Skin epidermis (tissue), 12 donors: ENCODE measurements around the gene MOAP1.
"Not testable (repeated sequence)": the region's sequence is repeated elsewhere in the genome, so short reads cannot be mapped to it uniquely, and the experiment has no call there.

Experiments
- H3K27ac ChIP-seq, 21 experiments: fragments of 200-600 bp; sonication (generic) in 11 of 21; one replicate each; pipeline ENCODE4 v1.5.0; 2020; ENCODE audit warnings: mild to moderate bottlenecking in 3 of 21, inconsistent platforms in 2 of 21, moderate library complexity in 2 of 21
- H3K4me3 ChIP-seq, 7 experiments: fragments of 200-600 bp; sonication (generic) in 2 of 7; one replicate each; pipeline ENCODE4 v1.5.0; 2020; ENCODE audit warnings: inconsistent platforms in 2 of 7, mild to moderate bottlenecking in 2 of 7, moderate library complexity in 1 of 7

The MOAP1 gene

DNA sequence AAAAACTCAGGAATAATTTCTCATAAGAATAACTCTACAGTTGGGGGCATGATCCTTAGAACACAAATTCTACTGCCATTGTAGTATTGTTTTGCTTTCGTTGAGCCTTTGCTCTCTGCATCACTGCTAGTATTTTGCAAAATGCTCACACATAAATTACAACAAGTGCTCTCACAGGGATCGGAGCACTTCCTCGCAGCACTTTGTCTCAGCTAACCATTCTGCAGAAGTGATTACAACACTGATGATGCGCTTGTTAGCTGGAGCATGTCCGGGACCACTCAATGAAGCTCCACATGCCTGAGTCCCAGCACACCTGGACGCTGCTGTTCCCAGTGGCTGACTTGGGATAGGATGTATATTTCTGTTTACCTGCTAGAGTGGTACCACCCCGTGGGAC, 31.6 kb downstream of the MOAP1 start:
- no peak overlapping the region for H3K4me3 ChIP-seq
- H3K27ac ChIP-seq, result no peak overlapping the region

DNA sequence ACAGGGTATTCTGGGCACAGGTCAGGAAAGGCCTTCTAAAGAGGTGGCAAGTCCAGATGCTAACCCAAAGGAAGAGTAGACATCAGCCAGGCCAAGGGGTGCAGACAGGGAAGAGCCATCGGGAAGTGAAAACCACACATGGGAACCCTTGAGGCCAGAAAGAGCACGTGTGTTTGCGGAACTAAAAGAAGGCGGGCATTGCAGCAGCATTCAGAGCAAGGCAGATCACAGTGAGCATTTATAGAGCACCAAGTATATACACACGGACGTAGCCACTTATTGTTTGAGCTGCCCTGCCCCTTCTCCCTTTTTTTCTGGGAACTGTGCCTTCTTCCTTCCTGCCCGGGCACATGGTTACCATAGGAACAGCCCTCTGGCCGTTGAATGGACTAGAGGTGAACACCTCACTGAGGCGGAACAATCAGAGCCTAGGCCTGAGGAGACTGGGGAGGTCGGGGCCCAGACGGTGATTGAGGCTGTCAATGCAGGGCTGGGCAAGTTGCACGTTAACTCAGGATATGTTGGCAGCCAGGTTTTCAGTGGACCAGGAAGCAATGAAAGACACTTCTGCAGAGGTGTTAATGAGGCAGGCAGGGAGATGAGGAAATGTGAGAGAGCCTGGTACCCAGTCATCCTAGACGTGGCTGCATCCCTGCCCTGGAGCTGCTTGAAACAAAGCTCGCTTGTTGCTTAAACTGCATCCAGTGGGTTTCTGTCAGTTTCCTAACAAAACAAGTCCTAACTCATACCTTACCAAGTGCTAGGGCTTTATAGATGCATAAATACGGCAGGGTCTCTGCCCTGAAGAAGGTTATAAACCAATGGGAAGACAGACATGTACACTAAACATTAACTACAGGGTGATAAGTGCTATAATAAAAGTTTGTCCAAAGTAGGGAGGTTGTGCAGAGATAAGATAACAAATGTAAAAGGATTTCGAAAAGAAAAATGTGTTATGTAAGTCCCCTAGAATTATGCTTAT, 34.2 kb downstream of the MOAP1 start:
- Histone ChIP-seq H3K4me3 (peak overlapping the region in 1 of 7 experiments; percentile 8), H3K27ac (peak overlapping the region in 9 of 21 experiments; percentile 4 to 79 (median 49))

DNA sequence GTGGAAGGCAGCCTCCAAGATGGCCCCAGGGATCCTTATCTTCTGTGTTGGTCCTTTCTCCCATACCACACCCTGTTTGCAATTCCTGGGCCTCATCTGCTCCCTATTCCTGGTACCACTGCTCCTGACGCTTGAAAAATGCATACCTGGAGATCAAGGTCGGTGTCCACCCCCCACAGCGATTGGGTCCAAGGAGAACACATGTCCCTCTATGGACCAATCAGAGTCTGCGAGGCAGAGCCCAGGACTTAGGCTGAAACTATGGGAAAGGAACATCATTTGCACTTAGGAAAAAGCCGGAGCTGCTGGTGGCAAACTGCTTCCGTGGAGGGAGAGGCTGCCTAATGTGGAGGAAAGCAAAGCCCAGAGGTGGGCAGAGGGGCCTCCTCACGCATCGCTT, 35.7 kb downstream of the MOAP1 start:
- Histone ChIP-seq H3K4me3 (no peak overlapping the region), H3K27ac (no peak overlapping the region)

DNA sequence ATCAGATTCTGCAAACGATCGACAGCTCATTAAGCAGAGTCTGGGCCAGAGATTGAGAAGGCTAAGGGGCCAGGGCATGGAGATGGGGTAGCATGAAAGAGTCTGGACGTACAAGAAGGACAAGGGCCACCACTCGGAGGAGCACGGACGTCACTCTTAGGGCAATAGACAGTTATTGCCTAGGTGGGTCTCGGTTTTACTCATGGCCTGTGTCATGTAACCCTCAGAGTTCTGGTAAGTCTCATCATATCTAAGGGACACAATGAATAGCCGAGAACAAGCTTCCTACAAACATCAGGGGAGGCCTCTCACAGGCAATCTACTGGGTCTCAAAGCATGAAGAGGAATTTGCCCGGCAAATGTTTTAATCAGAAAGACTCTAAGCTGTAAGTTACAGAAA, 38.6 kb downstream of the MOAP1 start:
- Histone ChIP-seq H3K27ac (no peak overlapping the region), H3K4me3 (no peak overlapping the region)

DNA sequence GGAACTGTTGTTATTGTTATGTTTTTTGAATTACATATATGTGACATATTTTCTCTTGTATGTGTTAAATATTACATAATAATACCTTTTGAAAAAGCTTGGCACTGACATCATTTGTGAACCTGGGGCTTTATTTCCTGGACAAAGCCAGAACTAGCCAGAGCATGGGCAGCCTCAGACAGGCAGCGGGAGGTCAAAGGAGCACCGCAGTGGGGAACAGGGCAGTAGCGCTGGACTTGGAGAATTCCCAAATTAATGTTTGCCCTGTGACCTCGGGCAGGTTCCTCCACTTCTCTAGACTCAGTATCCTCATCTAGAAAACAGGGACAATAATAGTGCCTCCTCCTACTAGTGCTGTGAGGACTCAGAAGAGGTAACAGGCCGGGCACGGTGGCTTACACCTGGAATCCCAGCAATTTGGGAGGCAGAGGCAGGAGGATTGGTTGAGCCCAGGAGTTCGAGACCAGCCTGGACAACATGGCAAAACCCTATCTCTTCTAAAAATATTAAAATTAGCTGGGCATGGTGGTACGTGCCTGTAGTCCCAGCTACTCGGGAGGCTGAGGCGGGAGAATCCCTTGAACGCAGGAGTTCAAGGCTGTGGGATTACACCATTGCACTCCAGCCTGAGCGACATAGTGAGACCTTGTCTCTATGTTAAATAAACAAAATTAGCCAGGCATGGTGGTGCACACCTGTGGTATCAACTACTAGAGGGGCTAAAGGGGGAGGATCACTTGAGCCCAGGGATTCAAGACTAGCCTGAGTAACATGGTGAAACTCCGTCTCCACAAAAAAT, 41.6 kb downstream of the MOAP1 start:
- Histone ChIP-seq H3K27ac (no peak overlapping the region), H3K4me3 (no peak overlapping the region)

DNA sequence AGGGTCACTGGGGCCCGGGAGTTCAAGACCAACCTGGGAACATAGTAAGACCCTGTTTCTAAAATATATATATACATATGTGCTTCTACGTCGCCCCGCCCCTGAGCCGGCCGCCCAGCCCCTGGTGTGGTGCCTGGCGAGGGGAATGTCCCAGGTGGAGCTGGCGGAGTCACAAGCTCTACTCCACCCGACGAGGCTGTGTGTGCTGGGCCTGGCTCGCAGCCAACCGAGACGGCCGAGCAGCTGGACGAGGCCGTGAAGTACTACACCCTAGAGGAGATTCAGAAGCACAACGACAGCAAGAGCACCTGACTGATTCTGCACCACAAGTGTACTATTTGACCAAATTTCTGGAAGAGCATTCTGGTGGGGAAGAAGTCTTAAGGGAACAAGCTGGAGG, 46.8 kb downstream of the MOAP1 start:
- H3K27ac ChIP-seq, result no peak overlapping the region

DNA sequence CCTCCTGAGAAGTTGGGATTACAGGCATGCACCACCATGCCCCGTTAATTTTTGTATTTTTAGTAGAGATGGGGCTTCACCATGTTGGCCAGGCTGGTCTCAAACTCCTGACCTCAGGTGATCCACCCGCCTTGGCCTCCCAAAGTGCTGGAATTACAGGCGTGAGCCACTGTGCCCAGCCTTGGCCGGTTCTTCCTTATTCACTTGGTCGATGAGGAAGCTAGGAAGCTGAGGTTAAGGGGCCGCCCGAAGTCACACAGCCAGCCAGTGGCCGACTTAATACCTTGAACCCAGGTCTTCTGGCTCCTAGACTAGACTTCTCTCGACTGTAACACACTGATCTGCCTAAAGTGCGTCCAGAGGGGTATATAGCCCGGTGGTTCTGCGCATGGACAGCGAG, 48.2 kb downstream of the MOAP1 start:
- not testable (repeated sequence) for H3K27ac ChIP-seq, H3K4me3 ChIP-seq

More for the DNA sequence above, 46.8 kb downstream of the MOAP1 start:
- no peak overlapping the region for H3K4me3 ChIP-seq

DNA sequence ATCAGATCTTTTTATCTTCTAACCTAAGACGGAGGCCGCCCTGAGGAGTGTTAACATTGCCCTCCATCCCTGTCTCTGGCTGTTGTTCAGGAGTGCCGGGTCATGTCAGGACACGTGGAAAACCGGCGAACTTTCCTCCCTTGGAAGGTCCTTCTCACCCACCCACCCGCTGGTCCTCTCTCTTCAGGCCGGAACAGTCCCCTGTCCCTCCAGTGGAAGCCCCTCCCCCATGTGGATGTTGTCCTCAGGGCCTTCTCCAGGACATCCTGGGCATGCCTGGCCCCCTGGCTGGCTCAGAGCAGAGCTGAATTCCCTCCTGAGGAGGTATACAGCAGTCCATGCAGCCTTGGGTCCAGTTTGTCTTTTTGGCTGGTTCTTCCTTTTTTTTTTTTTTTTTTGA, 48.7 kb downstream of the MOAP1 start:
- Histone ChIP-seq H3K27ac (no peak overlapping the region), H3K4me3 (no peak overlapping the region)

DNA sequence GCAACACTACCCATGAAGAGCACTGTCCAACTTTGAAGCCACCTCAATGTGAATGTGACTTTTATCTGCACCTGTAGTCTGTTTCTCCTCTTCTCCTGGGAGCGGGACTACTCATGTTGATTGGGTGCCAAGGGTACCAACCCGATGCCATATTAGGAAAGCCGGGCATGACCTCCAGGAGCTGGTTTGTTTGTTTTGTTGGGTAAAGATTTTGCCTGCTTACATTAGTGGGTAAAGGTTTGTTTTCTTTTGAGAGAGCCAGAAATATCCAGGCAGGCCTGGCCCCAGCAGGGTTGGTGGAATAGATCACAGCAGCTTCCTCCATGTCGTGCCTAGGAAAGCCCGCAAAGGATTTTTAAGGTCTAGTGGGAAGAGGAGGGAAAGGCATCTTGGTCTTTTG, 49.3 kb downstream of the MOAP1 start:
- Histone ChIP-seq H3K27ac (no peak overlapping the region), H3K4me3 (no peak overlapping the region)

DNA sequence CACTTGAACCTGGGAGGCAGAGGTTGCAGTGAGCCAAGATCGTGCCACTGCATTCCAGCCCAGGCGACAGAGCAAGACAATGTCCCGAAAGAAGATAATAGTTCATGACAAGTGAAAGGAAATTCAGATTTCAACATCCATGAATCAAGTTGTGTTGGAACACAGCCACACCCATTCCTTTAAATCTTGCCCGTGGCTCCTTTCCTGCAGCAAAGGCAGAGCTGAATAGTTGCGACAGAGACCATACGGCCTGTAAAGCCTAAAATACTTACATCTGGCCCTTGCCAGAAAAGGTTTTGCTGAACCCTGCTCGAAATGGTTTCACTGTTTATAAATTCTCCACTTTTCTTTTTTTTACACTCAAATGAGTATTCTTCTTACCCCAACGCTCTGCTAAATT, 51.2 kb downstream of the MOAP1 start:
- H3K27ac ChIP-seq, result no peak overlapping the region
- no peak overlapping the region for H3K4me3 ChIP-seq

DNA sequence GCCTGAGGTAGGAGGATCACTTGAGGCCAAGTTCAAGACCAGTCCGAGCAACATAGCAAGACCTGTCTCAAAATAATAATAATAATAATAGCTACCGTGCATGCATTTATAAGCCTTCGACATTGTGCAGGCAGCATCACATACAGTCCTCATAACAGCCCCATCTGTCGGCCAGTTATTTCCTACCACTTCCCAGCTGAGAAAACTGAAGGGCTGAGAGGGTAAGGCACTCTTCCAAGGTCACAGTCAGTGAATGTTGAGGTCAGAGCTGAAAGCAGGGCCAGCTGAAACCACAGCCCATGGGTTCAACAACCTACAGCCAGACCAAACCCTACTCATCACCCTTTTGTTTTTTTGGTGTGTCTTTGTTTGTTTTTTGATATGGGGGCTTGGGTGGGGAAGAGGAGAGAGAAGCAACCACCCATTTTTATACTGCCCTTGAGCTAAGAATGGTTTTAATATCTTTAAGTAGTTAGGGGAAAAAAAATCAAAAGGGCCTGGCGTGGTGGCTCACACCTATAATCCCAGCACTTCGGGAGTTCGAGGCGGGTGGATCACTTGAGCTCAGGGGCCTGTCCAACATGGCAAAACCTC, 52.1 kb downstream of the MOAP1 start:
- no peak overlapping the region for H3K27ac ChIP-seq

More for the DNA sequence above, 52.1 kb downstream of the MOAP1 start:
- no peak overlapping the region for H3K4me3 ChIP-seq
